ENCODE data around the gene CCDC89. TPM values are rescaled to one million over a fixed set of nuclear protein-coding genes. Genes with fewer than 3 reads are reported as not detected.
"Not testable (repeated sequence)": the region's sequence is repeated elsewhere in the genome, so short reads cannot be mapped to it uniquely, and the experiment has no call there.

Gene CCDC89
- total RNA-seq, 1 donor from 2014 or later = not detected

DNA sequence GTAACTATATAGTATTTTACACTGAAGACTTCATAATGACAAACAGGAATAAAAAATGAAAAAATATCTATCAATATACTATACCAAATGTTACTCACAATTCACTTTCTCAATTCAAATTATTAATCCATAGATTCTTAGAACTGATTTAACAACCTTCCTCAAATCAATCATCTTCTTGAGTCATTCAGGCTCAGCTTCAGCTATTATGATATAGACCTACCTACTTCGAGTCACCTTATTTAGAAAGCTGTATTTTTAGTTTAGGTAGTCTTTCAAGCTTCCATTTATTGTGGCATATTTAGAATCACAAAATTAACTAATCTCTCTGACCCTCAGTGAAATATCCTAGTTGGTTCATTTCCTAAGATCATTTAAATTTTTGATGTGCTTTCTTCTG, 29.2 kb downstream of the CCDC89 start:
- H3K27me3 Mint-ChIP-seq (ENCODE audit: unreplicated experiment) = no peaks in the 10 kb centered on the region
- H3K36me3 Mint-ChIP-seq (ENCODE audit: low read depth, unreplicated experiment) = no peaks in the 10 kb centered on the region
- TF ChIP-seq, protein P1, sequence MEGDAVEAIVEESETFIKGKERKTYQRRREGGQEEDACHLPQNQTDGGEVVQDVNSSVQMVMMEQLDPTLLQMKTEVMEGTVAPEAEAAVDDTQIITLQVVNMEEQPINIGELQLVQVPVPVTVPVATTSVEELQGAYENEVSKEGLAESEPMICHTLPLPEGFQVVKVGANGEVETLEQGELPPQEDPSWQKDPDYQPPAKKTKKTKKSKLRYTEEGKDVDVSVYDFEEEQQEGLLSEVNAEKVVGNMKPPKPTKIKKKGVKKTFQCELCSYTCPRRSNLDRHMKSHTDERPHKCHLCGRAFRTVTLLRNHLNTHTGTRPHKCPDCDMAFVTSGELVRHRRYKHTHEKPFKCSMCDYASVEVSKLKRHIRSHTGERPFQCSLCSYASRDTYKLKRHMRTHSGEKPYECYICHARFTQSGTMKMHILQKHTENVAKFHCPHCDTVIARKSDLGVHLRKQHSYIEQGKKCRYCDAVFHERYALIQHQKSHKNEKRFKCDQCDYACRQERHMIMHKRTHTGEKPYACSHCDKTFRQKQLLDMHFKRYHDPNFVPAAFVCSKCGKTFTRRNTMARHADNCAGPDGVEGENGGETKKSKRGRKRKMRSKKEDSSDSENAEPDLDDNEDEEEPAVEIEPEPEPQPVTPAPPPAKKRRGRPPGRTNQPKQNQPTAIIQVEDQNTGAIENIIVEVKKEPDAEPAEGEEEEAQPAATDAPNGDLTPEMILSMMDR (IDR thresholded peaks at IDR 0.05; ENCODE audit: unreplicated experiment) = no peak
- peaks cover 12% of the 10 kb centered on the region for H3K4me1 Mint-ChIP-seq (ENCODE audit: unreplicated experiment)
- peak overlapping the region; percentile 9 for H3K27ac Mint-ChIP-seq (ENCODE audit: unreplicated experiment)
- no peak overlapping the region for H3K4me3 Mint-ChIP-seq (ENCODE audit: unreplicated experiment)
- H3K9me3 Mint-ChIP-seq (ENCODE audit: unreplicated experiment) = no peaks in the 10 kb centered on the region
- no peak for DNase-seq (ENCODE audit: low spot score)

- H3K27ac Mint-ChIP-seq (ENCODE audit: unreplicated experiment); H3K36me3 Mint-ChIP-seq (ENCODE audit: low read depth, unreplicated experiment); H3K27me3 Mint-ChIP-seq (ENCODE audit: unreplicated experiment); H3K9me3 Mint-ChIP-seq (ENCODE audit: unreplicated experiment); H3K4me3 Mint-ChIP-seq (ENCODE audit: unreplicated experiment); H3K4me1 Mint-ChIP-seq (ENCODE audit: unreplicated experiment); DNase-seq (ENCODE audit: low spot score): not testable (repeated sequence)
Observed at GRCh38 chr11:85654343-85654742, 31.7 kb downstream of the CCDC89 start.

DNA sequence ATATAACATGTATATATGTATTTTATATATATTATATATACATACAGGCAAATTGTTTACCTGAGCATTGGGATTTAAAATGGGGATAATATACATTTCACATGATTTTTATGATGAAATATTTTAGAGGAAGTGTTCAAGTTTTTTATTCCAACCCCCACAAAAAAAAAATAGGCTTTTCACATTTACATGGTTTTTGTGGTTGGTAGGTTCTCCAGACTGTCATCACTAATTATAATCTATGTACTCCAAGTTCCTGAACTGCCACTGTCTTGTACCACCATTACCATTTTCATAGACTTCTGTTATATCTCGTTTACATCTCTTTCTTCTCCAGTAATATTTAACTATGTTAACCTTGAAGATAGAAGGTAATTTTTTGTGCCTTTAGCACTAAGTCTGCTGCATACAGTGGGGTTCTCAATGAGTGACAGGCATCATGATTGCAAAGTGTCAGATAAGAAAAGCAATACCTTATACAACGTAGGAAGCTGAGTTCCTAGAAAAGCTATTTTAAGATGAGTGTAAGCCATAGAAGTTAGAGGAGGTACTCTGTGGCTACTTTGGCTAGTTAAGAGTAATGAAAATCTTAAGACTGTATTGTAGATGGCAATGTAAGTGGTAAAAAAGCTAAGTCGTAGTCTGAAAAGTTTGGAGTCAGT, 33.1 kb downstream of the CCDC89 start:
- no peaks in the 10 kb centered on the region for H3K9me3 Mint-ChIP-seq (ENCODE audit: unreplicated experiment)
- H3K27me3 Mint-ChIP-seq (ENCODE audit: unreplicated experiment) = no peaks in the 10 kb centered on the region
- TF ChIP-seq, protein P1 (IDR thresholded peaks at IDR 0.05; ENCODE audit: unreplicated experiment) = no peak
- H3K4me1 Mint-ChIP-seq (ENCODE audit: unreplicated experiment) = peaks cover 2% of the 10 kb centered on the region
- DNase-seq (ENCODE audit: low spot score) = no peak
- H3K36me3 Mint-ChIP-seq (ENCODE audit: low read depth, unreplicated experiment) = no peaks in the 10 kb centered on the region
- H3K4me3 Mint-ChIP-seq (ENCODE audit: unreplicated experiment) = no peak overlapping the region
- H3K27ac Mint-ChIP-seq (ENCODE audit: unreplicated experiment) = no peak overlapping the region

GRCh38 chr11:85651118-85651517, 34.9 kb downstream of the CCDC89 start:
- Mint-ChIP-seq H3K27ac (ENCODE audit: unreplicated experiment) (no peak overlapping the region), H3K27me3 (ENCODE audit: unreplicated experiment) (no peaks in the 10 kb centered on the region), H3K4me1 (ENCODE audit: unreplicated experiment) (peaks cover 2% of the 10 kb centered on the region), H3K36me3 (ENCODE audit: low read depth, unreplicated experiment) (no peaks in the 10 kb centered on the region), H3K4me3 (ENCODE audit: unreplicated experiment) (no peak overlapping the region), H3K9me3 (ENCODE audit: unreplicated experiment) (no peaks in the 10 kb centered on the region)
- TF ChIP-seq, protein P1 (IDR thresholded peaks at IDR 0.05; ENCODE audit: unreplicated experiment) = no peak
- no peak for DNase-seq (ENCODE audit: low spot score)

- no peaks in the 10 kb centered on the region for H3K27me3 Mint-ChIP-seq (ENCODE audit: unreplicated experiment)
- TF ChIP-seq, protein P1 (IDR thresholded peaks at IDR 0.05; ENCODE audit: unreplicated experiment) = no peak
- H3K36me3 Mint-ChIP-seq (ENCODE audit: low read depth, unreplicated experiment) = no peaks in the 10 kb centered on the region
- H3K4me3 Mint-ChIP-seq (ENCODE audit: unreplicated experiment) = peak within 1 kb of the TSS; percentile 98
- peak within 1 kb of the TSS; percentile 95 for H3K27ac Mint-ChIP-seq (ENCODE audit: unreplicated experiment)
- peaks cover 2% of the 10 kb centered on the region for H3K4me1 Mint-ChIP-seq (ENCODE audit: unreplicated experiment)
- no peaks in the 10 kb centered on the region for H3K9me3 Mint-ChIP-seq (ENCODE audit: unreplicated experiment)
- peak; percentile 86 for DNase-seq (ENCODE audit: low spot score)
Observed at GRCh38 chr11:85647604-85648299, 38.2 kb downstream of the CCDC89 start, which contains the start of gene TMEM126A. Gene TMEM126A, plus strand, starts transcription at chr11:85647967. Its CDS starts 2,289 bp downstream, at chr11:85650256.

Data from endothelial cell (in vitro differentiated cells).